Endothelial cell of umbilical vein (primary cell): Measurements from ENCODE around the gene TRAF3.

Experiments used
- CTCF ChIP-seq, 2 donors: IDR thresholded peaks; 1 replicate in 1 of 2; 2 replicates in 1 of 2; pipeline ENCODE4 v1.5.1; 2011; ENCODE audit warnings: low read length in 2 of 2, mild to moderate bottlenecking in 2 of 2, moderate library complexity in 2 of 2, control low read depth in 1 of 2, inconsistent platforms in 1 of 2, low read depth in 1 of 2; ENCODE audit not compliant: insufficient read depth in 1 of 2; ENCODE audit errors: extremely low read depth in 1 of 2
- EZH2 ChIP-seq: IDR thresholded peaks from 2 replicates; pipeline ENCODE4 v1.6.1; 2012; ENCODE audit warnings: borderline replicate concordance, low read depth, mild to moderate bottlenecking, moderate library complexity, low read length, inconsistent platforms; ENCODE audit not compliant: severe bottlenecking
- GATA2 ChIP-seq: IDR thresholded peaks from 2 replicates; pipeline ENCODE4 v1.7.0; 2011; ENCODE audit warnings: low read depth, mild to moderate bottlenecking, moderate library complexity, mixed read lengths, low read length; ENCODE audit not compliant: insufficient read length, insufficient read depth
- MAX ChIP-seq: IDR thresholded peaks from 2 replicates; pipeline ENCODE4 v1.6.1; 2011; ENCODE audit not compliant: insufficient read depth, insufficient read length
- MYC ChIP-seq: IDR thresholded peaks from one replicate; pipeline ENCODE4 v1.6.1; 2011; ENCODE audit warnings: mild to moderate bottlenecking, low read depth, low read length
- POLR2A ChIP-seq: IDR thresholded peaks from 2 replicates; pipeline ENCODE4 v1.6.1; 2012; ENCODE audit warnings: low read depth, mild to moderate bottlenecking, control low read depth, low read length
- POLR2AphosphoS5 ChIP-seq: IDR thresholded peaks from 2 replicates; pipeline ENCODE4 v1.6.1; 2012; ENCODE audit warnings: low read depth, mild to moderate bottlenecking, control low read depth, low read length, moderate library complexity; ENCODE audit not compliant: insufficient read depth

- TF ChIP-seq POLR2A (no peak), POLR2AphosphoS5 (no peak), CTCF (IDR thresholded peaks at IDR 0.05; ENCODE audit: extremely low read depth in 1 of 2, insufficient read depth in 1 of 2, low read depth in 1 of 2, low read length in 2 of 2) (no peak), EZH2 (no peak), GATA2 (no peak), MAX (no peak), MYC (no peak)
Measured at GRCh38 chr14:102902523-102903247, 125.4 kb downstream of the TRAF3 start.
